ENCODE measurements around the gene ASTN2. TPM values are rescaled to one million over a fixed set of nuclear protein-coding genes. Genes with fewer than 3 reads are reported as not detected.

ASTN2 gene
- total RNA-seq, 4 donors from 2014 or later: 4.0 to 7.0 (median 4.9) TPM

GRCh38 chr9:116411506-116411905, 1003.4 kb downstream of the ASTN2 start:
- Histone ChIP-seq H3K9me3 (no peaks in the 10 kb centered on the region), H3K4me1 (no peaks in the 10 kb centered on the region), H3K27ac (no peak overlapping the region), H3K27me3 (no peaks in the 10 kb centered on the region), H3K36me3 (no peaks in the 10 kb centered on the region), H3K4me3 (no peak overlapping the region)
- 92% methylated on average over 1 of the region's 1 CpG; no CpG with 5 or more reads in 1 of the 2 donors for WGBS, 2 donors (ENCODE audit: low coverage in 1 of 2)
- TF ChIP-seq, protein P1, sequence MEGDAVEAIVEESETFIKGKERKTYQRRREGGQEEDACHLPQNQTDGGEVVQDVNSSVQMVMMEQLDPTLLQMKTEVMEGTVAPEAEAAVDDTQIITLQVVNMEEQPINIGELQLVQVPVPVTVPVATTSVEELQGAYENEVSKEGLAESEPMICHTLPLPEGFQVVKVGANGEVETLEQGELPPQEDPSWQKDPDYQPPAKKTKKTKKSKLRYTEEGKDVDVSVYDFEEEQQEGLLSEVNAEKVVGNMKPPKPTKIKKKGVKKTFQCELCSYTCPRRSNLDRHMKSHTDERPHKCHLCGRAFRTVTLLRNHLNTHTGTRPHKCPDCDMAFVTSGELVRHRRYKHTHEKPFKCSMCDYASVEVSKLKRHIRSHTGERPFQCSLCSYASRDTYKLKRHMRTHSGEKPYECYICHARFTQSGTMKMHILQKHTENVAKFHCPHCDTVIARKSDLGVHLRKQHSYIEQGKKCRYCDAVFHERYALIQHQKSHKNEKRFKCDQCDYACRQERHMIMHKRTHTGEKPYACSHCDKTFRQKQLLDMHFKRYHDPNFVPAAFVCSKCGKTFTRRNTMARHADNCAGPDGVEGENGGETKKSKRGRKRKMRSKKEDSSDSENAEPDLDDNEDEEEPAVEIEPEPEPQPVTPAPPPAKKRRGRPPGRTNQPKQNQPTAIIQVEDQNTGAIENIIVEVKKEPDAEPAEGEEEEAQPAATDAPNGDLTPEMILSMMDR (IDR thresholded peaks at IDR 0.05): no peak
- TF ChIP-seq POLR2AphosphoS5 (IDR thresholded peaks at IDR 0.05) (no peak), EP300 (IDR thresholded peaks at IDR 0.05) (no peak), POLR2A (IDR thresholded peaks at IDR 0.05) (no peak)
- no peak for ATAC-seq

- no peak overlapping the region for H3K27ac ChIP-seq
- no peak for TF ChIP-seq EP300 (IDR thresholded peaks at IDR 0.05)
- no peak for ATAC-seq
- H3K4me3 ChIP-seq: no peak overlapping the region
- no peaks in the 10 kb centered on the region for H3K36me3 ChIP-seq
- H3K9me3 ChIP-seq: no peaks in the 10 kb centered on the region
- no peaks in the 10 kb centered on the region for H3K4me1 ChIP-seq
- H3K27me3 ChIP-seq: no peaks in the 10 kb centered on the region
- 79 to 83% methylated on average over 6 of the region's 6 CpGs for WGBS, 2 donors (ENCODE audit: low coverage in 1 of 2)
Measured at GRCh38 chr9:116409638-116410037, 1005.2 kb downstream of the ASTN2 start.

DNA sequence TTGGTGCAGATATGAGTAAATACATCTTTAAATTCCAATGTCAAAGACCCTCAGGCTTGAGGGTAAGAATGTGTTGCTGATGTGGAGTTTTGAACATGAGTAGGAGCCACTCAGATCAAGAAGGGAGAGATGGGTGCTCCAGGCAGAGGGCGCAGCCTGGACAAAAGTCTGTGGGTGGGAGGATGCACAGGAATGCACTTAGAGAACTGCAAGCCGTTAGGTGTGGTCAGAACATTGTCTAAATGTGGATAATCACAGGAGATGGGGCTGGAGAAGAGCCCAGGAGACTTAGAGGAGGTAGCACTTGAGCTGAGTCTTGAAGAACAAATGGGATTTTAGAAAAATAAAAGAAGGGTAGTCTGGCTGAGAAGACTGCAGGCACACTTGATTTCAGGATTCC, 1005.7 kb downstream of the ASTN2 start:
- Histone ChIP-seq H3K36me3 (no peaks in the 10 kb centered on the region), H3K27me3 (no peaks in the 10 kb centered on the region), H3K27ac (no peak overlapping the region), H3K9me3 (no peaks in the 10 kb centered on the region), H3K4me1 (no peaks in the 10 kb centered on the region), H3K4me3 (no peak overlapping the region)
- 73 to 86% methylated on average over 2 of the region's 2 CpGs for WGBS, 2 donors (ENCODE audit: low coverage in 1 of 2)
- TF ChIP-seq POLR2A (IDR thresholded peaks at IDR 0.05) (no peak), EP300 (IDR thresholded peaks at IDR 0.05) (no peak), POLR2AphosphoS5 (IDR thresholded peaks at IDR 0.05) (no peak)
- TF ChIP-seq, protein P1 (IDR thresholded peaks at IDR 0.05): no peak
- ATAC-seq: no peak

GRCh38 chr9:116406469-116406868, 1008.4 kb downstream of the ASTN2 start:
- Histone ChIP-seq H3K9me3 (no peaks in the 10 kb centered on the region), H3K27ac (no peak overlapping the region), H3K36me3 (no peaks in the 10 kb centered on the region), H3K4me1 (no peaks in the 10 kb centered on the region), H3K4me3 (no peak overlapping the region), H3K27me3 (no peaks in the 10 kb centered on the region)
- ATAC-seq: no peak
- 44 to 64% methylated on average over 2 of the region's 2 CpGs for WGBS, 2 donors (ENCODE audit: low coverage in 1 of 2)
- TF ChIP-seq EP300 (IDR thresholded peaks at IDR 0.05) (no peak), POLR2AphosphoS5 (IDR thresholded peaks at IDR 0.05) (no peak), POLR2A (IDR thresholded peaks at IDR 0.05) (no peak)
- TF ChIP-seq, protein P1 (IDR thresholded peaks at IDR 0.05): no peak

GRCh38 chr9:116405321-116405720, 1009.5 kb downstream of the ASTN2 start:
- H3K9me3 ChIP-seq: no peaks in the 10 kb centered on the region
- 100% methylated on average over 1 of the region's 1 CpG; no CpG with 5 or more reads in 1 of the 2 donors for WGBS, 2 donors (ENCODE audit: low coverage in 1 of 2)
- no peak overlapping the region for H3K4me3 ChIP-seq
- H3K4me1 ChIP-seq: no peaks in the 10 kb centered on the region
- no peak for ATAC-seq
- no peak for TF ChIP-seq POLR2A (IDR thresholded peaks at IDR 0.05)
- TF ChIP-seq, protein P1 (IDR thresholded peaks at IDR 0.05): no peak
- H3K27me3 ChIP-seq: no peaks in the 10 kb centered on the region
- H3K36me3 ChIP-seq: no peaks in the 10 kb centered on the region
- H3K27ac ChIP-seq: no peak overlapping the region
